Right renal pelvis (tissue), 4 donors: ENCODE measurements around the gene OR8B2. TPM values are rescaled to one million over a fixed set of nuclear protein-coding genes. Genes with fewer than 3 reads are reported as not detected.
"Not testable (repeated sequence)": the region's sequence is repeated elsewhere in the genome, so short reads cannot be mapped to it uniquely, and the experiment has no call there.

Source experiments
- DNase-seq, 4 donors: peaks; one replicate each; pipeline ENCODE4 v3.0.0-alpha.2; 2013; ENCODE audit warnings: low read depth in 4 of 4, low spot score in 3 of 4, missing footprints in 1 of 4
- polyA plus RNA-seq, 4 donors: library from polyadenylated mRNA; unstranded; fragments of 120-200 nt; gene quantifications; one replicate each; pipeline ENCODE4 v1.2.1, GENCODE V29; 2013; ENCODE audit not compliant: insufficient read length in 4 of 4

The OR8B2 gene, protein sequence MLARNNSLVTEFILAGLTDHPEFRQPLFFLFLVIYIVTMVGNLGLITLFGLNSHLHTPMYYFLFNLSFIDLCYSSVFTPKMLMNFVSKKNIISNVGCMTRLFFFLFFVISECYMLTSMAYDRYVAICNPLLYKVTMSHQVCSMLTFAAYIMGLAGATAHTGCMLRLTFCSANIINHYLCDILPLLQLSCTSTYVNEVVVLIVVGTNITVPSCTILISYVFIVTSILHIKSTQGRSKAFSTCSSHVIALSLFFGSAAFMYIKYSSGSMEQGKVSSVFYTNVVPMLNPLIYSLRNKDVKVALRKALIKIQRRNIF
- polyA plus RNA-seq = not detected

DNA sequence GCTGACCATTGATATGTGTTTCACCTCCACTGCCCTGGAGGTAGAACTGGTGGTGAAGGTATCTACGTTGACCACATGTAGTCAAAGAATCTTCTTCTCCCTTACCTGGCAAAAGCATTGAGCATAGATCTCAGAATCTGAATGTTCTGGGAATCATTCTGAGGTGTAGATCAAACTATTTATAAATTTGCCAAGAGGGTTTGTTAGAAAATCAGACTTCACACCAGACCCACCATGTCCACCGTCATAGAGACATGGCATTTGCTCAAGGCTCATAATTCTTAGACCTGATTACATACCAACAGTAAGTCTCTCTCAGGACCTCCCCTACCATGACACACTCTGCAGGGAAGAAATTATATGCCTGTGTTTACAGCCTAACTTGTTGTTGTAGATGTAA is at the start of gene OR8B2:
Gene OR8B2 (minus strand): TSS at position 101 of the 400 bp plus-strand sequence. CDS start 1,156 bp downstream, outside the sequence.
- no peak for DNase-seq

DNA sequence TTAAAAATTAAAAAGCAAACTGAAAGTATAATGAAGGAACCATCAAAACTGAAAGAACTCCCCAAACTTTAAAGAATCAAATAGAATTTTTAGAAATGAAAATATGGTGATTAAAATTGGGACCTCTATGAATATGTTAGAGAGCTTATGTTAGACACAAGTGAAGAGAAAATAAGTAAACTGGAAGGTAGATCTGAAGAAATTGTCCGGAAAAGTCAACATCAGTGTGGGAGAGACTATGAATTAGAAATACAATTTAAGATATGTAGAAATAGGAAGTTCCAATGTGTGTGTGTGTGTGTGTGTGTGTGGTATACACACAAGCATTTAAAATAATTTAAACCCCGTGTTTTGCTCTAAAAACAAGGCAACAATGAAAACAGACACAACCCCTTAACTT is 45.3 kb upstream of the OR8B2 start:
- no peak for DNase-seq

DNA sequence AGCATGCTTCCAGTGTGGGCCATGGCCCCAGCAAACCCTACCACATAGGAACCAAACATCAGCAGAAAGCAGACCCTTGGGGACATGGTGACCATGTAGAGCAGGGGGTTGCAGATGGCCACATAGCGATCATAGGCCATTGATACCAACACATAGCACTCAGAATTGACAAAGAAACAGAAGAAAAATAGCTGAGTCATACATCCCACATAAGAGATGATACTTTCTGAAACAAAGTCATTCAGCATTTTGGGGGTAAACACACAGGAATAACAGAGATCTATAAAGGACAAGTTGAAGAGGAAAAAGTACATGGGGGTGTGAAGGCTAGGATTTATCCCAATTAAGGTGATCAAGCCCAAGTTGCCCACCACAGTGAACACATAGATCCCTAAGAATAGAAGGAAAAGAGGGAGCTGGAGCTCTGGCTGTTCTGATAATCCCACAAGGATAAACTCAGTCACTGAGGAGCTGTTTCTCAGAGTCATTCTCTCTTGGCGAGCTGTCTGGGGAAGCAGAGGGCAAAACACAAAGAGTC is 40.2 kb upstream of the OR8B2 start, which contains the start of gene OR8B4:
Gene OR8B4 (minus strand): TSS at position 488 of the 538 bp plus-strand sequence. CDS start 0 bp downstream, at position 488.
- no peak for DNase-seq

DNA sequence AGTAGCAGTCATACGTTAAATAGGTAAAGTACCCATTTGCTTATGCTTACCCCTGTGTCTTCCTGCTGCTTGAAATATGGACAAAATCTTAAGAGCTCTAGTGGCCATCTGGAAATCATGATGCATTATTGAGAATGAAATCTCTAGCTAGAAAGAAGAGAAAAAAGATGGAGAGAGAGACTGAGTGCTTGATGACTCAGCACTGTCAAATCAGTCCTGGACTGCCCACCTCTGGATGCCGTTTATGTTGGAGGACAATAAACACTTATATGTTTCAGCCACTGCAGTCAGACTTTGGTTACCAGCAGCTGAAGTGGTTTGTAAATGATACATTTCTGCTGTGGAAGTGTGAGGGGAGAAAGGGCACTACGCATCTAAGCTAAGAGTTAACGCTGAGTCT is 36.7 kb upstream of the OR8B2 start:
- no peak for DNase-seq

DNA sequence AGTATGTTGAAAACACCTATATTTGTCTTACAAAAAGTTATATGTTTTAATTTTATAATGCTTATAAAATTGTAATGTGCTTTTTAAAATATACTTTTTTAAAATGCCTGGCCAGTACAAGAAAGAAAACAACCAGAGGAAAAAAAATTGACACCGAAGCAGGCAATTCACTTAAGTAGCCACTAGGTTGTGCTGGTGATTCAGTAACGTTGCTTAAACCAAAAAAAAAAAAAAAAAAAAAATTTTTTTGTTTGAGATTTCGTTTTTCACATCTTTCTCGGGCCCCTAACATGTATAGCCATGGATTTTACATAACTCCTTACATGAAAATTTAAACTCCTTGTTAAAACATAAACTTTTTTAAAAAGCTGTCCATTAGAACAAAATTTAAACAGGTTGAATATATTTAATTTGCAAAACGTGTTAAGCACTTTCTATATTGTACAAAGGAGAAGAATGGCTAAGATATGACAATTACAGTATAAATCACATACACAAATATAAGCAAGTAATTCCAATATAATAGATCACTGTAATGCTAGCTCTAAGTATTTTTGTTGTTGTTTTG is 31.1 kb upstream of the OR8B2 start:
- peak in 1 of 4 donors; percentile 18 for DNase-seq

DNA sequence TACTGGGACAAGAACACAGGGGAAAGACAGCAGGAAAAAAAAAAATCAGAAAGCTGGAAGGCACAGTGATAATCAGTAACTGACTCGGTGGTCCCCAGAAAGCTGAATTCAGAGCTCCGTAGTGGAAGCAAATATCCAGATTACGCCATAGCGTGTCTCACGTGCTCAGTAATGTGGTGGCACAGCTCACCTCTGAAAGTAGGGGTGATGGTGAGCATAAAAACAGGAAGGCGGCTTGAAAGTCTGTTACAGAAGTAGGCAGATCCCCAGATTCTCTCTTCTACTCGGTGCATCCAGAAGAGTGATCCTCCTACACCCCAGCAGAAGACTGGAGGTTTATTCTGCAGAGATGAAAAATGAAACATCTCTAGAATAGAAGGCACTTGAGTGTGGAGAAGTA is 25.6 kb upstream of the OR8B2 start:
- DNase-seq = no peak

DNA sequence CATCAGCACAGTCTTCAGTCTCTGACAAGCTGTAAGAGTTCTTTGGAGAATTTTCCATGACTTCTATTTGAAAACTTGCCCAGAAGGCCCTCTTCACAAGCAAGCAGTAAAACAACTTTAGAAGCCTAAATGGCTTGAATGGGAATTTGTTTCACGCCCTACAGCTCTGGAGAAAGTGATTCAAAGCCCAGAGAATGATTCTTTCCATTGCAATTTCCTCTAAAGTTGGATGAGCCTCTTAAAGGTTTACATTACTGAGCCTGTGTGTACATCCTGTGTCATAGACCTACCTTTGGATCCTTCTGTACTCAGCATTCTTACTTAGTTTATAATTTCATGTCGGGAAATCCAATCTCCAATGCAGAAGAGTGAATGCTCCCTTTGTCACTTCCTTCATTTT is 21.3 kb upstream of the OR8B2 start:
- DNase-seq = no peak

DNA sequence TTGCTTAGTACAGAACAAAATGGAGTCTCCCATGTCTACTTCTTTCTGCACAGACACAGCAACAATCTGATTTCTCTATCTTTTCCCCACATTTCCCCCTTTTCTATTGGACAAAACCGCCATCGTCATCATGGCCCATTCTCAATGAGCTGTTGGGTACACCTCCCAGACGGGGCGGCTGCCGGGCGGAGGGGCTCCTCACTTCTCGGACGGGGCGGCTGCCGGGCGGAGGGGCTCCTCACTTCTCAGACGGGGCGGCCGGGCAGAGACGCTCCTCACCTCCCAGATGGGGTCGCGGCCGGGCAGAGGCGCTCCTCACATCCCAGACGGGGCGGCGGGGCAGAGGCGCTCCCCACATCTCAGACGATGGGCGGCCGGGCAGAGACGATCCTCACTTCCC is 18.9 kb upstream of the OR8B2 start:
- not testable (repeated sequence) for DNase-seq

DNA sequence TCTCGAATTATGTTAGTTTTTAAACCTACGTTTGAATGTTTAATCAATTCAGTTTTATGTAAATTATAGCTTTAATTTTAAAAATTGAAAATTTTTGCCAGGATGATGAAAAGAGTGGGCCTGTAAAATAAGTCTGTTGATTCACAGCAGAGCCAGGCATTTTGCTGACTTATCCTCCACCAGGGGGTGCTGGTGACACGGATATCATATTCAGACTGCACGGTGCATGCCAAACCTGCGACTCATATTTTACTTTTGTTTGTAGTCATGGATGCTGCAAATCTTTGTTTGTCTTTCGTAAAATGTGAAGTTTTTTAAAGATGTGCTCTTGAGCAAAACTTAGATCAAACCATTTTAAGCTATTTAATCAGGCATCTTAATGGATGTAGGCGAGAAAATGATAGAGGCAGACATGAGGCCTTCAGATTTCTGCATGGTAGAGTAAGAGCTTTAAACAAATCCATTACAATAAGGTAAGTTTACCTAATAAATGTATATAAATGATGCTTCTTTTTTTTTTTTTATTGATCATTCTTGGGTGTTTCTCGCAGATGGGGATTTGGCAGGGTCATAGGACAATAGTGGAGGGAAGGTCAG is 18.1 kb upstream of the OR8B2 start:
- peak; percentile 24 to 34 (median 28) for DNase-seq

DNA sequence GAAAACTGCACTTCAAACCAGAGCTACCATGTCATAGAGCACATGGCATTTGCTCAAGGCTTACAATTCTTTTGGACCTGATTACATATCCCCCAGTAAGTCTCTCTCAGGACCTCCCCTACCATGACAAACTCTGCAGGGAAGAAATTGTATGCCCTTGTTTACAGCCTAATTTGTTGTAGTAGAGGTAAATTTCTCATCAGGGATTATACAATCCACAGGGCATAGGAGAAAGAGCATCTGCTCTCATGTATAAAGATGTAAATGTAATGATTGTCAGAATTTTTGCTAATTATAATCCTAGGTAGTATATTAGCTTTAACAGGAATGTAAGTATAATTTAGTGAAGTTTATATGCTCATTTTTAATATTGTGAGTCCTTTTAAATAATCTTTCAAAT is 14.6 kb upstream of the OR8B2 start, which contains the start of gene OR8B3:
Gene OR8B3 (minus strand): TSS at position 101 of the 400 bp plus-strand sequence. CDS start 1,673 bp downstream, outside the sequence.
- DNase-seq = no peak

DNA sequence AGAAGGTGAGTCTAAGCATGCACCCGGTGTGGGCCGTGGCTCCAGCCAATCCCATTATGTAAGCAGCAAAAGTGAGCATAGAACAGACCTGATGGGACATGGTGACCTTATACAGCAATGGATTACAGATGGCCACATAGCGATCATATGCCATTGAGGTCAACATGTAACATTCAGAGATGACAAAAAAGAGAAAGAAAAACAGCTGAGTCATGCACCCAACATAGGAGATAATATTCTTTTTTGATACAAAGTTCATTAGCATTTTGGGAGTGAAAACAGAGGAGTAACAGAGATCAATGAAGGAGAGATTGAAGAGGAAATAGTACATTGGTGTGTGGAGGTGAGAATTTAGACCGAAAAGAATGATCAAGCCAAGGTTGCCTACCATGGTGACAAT is 12.5 kb upstream of the OR8B2 start:
- DNase-seq = not testable (repeated sequence)

DNA sequence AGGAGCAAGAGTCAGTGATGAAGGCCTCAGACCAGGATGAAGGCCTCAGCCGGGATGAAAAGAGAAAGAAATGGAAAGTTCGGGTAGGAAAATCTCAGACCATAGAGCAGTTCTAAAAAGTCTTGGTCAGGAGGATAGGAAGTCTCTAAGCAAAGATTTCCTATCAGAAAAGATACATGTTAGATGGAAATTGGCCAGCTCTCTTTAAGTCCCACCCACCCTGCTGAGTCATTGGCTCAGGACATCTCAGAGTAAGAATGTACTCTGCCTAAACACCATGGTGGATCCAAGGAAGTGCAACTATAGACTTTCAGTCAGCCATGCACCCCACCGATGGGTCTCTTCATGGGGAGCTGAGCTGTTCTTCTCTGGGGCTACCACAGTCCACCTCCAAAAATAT is 10.1 kb upstream of the OR8B2 start:
- no peak for DNase-seq

DNA sequence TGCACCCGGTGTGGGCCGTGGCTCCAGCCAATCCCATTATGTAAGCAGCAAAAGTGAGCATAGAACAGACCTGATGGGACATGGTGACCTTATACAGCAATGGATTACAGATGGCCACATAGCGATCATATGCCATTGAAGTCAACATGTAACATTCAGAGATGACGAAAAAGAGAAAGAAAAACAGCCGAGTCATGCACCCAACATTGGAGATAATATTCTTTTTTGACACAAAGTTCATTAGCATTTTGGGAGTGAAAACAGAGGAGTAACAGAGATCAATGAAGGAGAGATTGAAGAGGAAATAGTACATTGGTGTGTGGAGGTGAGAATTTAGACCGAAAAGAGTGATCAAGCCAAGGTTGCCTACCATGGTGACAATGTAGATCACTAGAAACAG is 1.4 kb downstream of the OR8B2 start:
- DNase-seq = not testable (repeated sequence)

DNA sequence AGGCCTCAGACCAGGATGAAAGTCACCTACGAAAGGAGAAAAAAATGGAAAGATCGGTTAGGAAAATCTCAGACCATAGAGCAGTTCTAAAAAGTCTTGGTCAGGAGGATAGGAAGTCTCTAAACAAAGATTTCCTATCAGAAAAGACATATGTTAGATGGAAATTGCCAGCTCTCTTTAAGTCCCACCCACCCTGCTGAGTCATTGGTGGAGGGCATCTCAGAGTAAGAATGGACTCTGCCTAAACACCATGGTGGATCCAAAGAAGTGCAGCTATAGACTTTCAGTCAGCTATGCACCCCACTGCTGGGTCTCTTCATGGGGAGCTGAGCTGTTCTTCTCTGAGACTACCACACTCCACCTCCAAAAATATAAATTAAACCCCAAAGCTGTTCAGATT is 3.7 kb downstream of the OR8B2 start:
- no peak for DNase-seq

DNA sequence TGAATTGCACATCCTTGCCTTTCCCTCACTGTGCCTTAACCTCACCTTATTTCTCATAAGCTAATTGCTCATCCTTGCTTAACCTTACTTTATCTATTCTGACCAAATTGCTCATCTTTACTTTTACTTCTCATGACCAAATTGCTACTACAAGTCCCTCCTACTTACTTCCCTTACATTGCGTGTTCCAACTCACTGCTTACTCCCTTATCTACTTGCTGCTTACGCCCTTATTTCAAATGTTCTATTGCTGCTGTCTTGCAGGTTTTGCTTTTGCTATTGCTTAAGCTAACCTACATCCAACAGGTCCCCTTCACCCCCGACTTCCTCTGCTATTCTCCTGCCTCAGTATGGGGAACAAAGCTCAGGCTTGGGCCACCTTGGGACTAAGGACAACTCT is 8.0 kb downstream of the OR8B2 start:
- no peak for DNase-seq

DNA sequence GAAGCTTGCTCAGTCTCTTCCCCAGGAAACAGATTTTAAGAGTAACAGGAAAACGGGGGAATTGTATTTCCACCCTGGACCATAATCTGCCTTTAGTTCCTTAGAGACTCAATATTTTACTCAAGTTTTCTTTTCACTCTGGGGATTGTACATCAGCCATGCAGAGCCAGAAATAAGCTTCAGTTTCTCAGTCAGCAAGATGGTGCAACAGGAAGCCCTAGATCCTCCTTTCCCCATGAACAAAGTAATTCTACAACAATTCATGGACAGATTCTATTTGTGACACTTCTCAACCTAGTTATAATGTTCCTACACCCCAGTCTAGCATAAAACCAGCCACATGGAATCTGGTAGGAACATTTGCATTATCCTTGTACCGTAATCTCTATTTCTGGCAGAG is 24.7 kb downstream of the OR8B2 start:
- no peak for DNase-seq

DNA sequence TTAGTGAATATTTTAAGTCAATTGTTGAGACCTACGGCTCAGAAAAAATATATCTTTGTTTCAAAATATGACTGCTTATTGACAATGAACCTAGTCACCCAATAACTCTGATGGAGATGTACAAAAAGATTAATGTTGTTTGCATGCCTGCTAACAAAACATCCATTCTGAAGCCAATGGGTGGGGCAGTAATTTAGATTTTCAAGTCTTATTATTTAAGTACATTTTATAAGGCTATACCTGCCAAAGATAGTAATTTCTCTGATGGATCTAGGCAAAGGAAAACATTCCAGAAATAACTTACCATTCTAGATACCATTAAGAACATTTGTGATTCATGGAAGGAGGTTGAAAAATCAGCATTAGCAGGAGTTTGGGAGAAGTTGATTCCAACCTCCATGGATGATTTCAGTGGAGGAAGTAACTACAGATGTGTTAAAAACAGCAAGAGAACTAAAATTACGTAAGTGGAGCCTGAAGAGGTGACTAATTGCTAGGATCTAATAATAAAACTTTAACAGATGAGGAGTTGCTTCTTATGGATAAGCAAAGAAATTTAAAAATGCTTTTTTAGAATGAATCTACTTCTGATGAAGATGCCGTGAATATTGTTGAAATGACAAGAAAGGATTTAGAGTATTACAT is 37.9 kb downstream of the OR8B2 start:
- no peak for DNase-seq

DNA sequence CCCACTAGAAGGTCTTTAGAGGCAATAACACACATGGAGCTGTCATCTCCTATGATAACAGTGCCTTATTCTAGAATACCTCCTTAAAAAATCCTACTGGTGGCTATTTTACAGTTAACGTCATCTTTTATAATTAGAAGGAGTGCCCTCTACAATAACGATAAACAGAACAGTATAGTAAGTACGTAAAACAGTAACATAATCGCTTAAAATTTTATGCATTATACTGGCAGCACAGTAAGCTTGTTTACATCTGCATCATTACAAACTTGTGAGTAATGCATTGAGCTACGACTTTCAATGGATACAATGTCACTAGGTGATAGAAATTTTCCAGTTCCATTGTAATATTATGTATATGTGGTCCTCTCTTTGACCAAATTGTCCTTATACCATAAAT is 40.0 kb downstream of the OR8B2 start:
- no peak for DNase-seq

DNA sequence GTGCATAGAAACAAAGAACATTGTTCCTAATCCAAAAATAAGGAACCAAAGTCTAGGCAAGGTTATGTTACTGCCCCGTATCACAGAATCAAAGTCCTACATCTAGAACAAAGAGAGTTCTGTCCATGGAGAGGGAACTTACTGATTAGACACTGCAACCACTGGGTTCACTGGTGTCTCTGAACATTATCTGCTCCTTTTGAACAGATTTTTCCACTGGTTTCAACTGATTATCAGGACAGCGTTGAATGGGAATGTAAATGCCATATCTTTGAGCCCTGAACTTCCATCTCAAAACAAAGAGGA is 44.2 kb downstream of the OR8B2 start:
- DNase-seq = no peak

DNA sequence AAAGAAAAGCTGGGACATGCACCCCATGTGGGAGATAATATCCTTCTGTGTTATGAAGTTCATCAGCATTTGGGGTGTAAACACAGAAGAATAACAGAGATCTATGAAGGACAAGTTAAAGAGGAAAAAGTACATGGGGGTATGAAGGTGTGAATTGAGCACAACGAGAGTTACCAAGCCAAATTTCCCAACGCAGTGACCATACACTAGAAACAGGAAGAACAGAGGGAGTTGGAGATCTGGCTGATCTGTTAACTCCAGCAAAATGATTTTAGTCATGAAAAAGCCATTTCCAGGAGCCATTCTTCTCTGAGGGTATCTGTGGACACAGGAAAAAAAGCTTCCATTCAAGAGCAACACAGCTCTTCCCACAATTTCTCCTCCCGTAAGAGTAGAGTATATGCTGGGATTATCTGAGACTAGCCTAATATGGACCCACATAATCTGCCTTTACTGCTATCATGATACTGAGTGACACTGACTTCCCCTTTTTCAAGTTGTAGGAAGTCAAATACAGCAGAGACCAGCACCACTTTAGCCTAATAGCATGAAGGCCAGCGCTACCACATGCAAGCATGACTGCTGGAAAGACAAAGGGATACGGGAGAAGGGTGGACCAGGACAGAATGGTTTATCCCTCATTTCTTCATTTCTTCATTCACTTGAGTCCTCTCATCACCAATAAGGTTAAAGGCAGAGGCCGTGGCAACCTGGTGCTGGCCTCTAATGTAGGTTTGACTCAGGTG is 44.7 kb downstream of the OR8B2 start:
- DNase-seq = no peak
